ENCODE results near the gene NPIPB12.
A peak's percentile ranks its signal among the peaks of the same experiment; 100 is the strongest.
"Not testable (repeated sequence)": the region's sequence is repeated elsewhere in the genome, so short reads cannot be mapped to it uniquely, and the experiment has no call there.

Gene NPIPB12

GRCh38 chr16:29506308-29506707, at the start of gene NPIPB12:
Gene NPIPB12 (minus strand): TSS chr16:29506408.
- not testable (repeated sequence) for DNase-seq (ENCODE audit: low spot score)

DNA sequence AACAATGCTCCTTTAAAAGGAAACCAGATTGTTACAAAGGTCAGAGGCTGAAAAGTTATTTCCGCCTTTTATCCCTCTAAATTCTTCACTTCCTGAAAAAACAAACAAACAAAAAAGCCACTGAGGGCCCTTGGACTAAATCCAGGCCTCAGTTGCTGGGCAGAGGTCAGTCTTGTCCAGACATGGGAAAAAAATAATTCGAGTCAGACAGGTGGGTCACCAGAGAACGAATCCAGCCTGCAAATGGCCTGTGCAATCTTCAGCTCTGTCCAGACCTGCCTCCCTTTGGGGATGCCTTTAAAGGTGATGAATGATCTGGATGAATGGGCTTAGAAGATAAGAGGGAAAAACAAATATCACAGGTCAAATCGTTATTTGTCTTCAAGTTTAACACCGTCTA, 15.3 kb upstream of the NPIPB12 start:
- DNase-seq (ENCODE audit: low spot score): not testable (repeated sequence)

DNA sequence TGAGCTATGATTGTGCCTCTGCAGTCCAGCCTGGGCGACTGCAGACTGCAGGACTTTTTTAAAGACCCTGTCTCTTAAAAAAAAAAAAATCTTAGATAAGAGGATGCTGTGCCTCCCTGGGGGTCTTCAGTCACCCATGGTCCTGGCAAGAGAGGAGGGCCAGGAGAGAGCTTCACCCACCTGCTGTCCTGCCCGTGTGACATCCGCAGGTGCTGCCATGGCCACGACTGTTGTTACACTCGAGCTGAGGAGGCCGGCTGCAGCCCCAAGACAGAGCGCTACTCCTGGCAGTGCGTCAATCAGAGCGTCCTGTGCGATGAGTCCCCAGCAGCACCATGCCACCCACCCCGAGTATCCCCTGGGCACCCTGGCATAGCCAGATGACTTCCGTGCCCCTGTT, 23.9 kb downstream of the NPIPB12 start:
- not testable (repeated sequence) for DNase-seq (ENCODE audit: low spot score)

DNA sequence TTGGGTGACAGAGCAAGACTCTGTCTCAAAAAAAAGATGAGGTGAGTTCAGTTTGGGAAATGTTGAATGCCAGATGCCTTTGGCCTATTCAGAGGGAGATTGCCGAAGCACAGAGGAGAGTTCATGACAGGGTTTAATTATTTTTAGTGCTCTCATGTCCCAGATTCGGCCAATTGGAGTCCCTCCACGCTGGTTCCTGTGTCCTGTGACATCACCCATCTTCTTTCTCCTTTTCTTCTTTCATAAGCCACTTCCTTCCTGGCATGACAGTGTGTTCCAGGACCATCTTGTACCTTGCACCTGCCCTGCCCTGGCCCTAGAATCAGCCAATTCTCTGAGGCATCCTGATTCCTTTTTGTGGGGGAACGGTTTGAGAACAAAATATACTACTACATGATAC, 34.1 kb downstream of the NPIPB12 start:
- DNase-seq (ENCODE audit: low spot score): not testable (repeated sequence)

DNA sequence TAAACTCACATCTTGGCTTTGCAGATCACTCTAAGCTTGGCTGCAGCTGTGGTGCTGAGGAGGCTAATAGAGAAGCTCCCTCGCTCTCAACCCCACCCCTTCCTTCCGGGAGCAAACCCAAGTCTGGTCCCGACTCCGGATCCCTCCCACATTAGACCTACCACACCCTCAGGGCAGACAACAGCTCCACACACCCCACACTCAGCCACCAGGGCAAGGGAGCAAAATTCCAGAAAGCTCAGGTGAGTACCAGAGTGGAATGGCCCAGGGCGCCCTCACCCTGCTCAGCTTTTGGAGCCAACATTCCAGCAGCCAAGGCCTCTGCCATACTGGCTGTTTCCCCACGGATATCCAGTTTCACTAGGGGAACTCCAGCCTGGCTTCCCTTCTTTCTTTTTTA, 36.5 kb downstream of the NPIPB12 start:
- peak; percentile 21 for DNase-seq (ENCODE audit: low spot score)

DNA sequence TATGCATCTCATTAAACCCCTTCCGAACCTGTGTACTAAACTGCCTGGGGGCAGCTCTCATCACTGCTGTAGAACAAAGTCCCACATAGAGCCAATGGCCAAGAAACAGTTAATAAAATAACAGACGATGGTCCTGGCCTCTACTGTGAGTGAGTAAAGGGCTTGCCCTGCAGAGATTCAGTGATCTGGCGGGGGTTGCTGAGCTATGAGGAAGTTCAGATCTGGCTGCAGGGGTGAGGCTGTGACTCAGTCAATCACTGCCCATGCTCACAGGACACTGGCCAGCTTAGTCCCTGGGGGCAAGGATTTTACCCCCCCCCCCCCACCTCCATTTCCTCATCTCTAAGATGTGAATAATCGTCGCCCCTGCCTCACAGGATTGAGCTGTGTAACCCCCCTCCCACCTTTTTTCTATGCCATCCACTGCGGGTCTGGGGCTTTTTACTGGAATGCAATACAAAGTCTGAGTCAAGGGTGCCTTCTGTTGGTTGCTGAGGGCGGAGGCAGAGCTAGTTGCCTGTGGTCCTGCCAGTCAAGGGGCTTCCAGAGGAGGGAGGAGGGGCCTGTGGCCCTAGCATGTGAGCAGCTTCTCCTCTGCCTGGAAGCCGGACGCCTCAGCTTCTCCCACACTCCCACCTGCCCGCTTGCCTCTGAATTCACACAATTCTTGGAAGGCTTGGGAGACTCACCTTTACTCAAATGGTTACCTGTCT, 38.4 kb downstream of the NPIPB12 start:
- not testable (repeated sequence) for DNase-seq (ENCODE audit: low spot score)

DNA sequence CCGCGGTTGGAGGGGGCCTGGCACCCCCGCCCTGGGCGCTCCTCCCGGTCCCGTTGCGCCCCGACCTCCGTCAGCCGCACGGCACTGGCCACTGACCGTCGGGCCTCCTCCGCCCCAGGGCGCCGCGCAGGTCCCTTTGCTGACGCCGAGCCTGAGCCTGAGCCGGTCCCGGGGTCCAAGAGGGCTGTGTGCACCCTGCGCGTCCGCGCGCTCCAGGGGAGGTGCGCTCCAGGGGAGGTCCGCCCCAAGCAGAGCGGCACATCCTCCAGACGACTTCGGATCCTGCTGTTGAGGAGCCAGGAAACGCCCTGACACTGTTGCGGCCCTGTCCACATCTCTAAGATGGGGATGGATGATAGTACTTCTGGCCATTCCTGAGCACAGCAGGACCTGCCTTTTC, 39.3 kb downstream of the NPIPB12 start:
- not testable (repeated sequence) for DNase-seq (ENCODE audit: low spot score)

DNA sequence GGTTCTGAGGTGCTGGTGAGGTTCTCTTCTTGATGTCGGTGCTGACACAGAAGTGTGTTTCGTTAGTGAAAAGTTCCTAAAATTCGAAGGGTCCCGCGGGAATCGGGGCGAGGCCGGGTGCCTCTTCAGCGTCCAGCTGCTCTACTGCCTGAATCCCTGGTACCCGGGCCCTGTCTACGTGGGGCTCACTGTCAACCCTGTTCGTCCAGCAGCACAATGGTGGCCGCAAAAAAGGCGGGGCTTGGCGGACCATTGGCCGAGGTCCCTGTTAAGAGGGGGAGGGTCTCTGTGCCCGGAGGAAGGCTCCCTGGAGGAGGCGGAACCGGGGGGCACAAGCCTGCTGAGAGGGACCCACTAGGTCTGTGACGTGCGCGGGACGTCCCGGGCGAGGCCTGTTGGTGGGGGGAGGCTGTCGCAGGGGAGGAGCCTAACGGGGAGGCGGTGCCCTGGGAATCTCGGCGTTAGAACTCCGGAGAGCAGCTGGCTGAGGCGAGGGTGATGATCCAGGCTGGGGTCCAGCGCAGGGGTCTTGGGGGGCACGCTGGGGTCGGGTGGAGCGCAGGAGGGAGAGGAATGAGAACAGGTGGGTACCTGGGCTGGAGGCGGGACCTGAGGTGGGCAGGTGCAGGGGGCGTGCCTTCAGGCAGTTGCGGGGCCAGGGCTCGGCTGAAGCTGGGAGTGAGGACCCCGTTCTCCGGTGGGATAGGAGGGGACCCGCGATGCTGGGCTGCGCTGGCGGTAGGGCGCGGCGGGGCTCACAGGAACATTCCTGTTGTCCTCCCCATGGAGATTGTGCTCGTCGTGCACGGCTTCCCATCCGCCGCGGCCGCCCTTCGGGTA, 40.0 kb downstream of the NPIPB12 start:
- not testable (repeated sequence) for DNase-seq (ENCODE audit: low spot score)

DNA sequence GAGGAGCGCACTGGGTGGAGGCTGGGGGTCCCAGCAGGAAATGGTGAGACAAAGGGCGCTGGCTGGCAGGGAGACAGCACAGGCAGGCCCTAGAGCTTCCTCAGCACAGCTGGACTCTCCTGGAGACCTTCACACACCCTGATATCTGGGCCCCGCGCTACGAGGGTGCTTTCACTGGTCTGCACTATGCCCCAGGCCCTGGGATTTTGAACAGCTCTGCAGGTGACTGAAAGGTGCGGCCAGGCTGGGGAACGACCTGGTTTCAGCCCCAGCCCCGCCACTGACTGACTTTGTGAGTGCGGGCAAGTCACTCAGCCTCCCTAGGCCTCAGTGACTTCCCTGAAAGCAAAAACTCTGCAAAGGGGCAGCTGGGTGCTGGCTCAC, 45.6 kb downstream of the NPIPB12 start:
- not testable (repeated sequence) for DNase-seq (ENCODE audit: low spot score)

- DNase-seq (ENCODE audit: low spot score): not testable (repeated sequence)
These were observed 46.2 kb downstream of the NPIPB12 start, which contains the start of gene SULT1A4 for GRCh38 chr16:29459706-29460646. Gene SULT1A4 (plus strand): TSS chr16:29459913. CDS start chr16:29461386, 1,473 bp downstream.

DNA sequence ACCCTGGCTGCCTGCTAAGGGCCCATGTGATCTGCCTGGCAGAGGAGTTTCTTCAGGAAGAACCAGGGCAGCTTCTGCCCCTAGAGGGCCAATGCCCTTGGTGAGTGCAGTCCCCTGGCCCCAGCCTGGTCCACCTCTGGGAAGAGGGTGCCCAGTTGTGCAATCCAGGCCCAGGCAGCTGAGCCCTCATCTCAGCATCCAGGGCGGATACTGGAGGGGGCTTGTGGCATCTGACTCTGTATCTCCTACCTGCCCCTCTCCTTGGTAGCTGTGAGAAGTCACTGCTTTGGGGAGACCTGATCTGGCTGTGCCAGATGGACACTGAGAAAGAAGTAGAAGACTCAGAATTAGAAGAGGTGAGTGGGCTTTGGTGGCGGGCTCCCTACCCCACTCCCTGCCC, 48.5 kb downstream of the NPIPB12 start:
- DNase-seq (ENCODE audit: low spot score): not testable (repeated sequence)

DNA sequence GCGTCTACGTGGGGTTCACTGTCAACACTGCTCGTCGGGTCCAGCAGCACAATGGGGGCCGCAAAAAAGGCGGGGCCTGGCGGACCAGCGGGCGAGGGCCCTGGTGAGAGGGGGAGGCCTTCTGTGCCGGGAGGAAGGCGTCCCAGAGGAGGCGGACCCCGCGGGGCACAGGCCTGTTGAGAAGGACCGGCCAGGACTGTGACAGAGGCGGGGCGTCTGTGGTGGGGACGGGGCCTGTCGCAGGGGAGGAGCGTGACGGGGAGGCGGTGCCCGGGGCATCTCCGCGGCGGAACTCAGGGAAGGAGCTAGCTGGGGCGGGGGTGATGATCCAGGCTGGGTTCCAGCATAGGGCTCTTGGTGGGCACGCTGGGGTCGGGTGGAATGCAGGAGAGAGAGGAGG, 51.4 kb downstream of the NPIPB12 start:
- DNase-seq (ENCODE audit: low spot score): not testable (repeated sequence)

GRCh38 chr16:29454269-29454668, 51.9 kb downstream of the NPIPB12 start, which contains the start of the genes BOLA2 and SLX1B:
Gene BOLA2 (minus strand): TSS chr16:29454351. CDS start chr16:29454253, 98 bp downstream.
Gene SLX1B (plus strand): TSS chr16:29454533.
- DNase-seq (ENCODE audit: low spot score): not testable (repeated sequence)

DNA sequence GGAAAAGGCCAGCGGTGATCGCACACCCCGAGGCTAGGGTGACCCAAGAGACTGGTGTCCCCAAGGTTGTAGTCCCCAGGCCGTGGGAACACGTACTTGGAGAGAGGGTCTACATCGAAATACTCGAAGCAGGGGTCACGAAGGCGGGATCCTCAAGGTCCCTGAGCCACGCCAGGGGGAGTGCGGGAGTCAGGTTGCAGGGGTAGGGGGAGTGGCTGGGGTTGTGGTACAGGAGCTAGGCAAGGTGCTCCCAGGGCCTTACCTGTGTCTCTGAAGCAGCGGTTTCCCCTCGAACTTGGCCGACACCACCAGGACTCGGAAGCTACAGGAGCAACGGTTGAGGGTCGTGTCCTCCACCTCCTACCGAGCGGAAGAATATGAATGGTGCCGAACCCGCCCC, 52.5 kb downstream of the NPIPB12 start:
- DNase-seq (ENCODE audit: low spot score): not testable (repeated sequence)
